ENCODE data around the gene LZTFL1.

The LZTFL1 gene

GRCh38 chr3:45874677-45875346 is 32.9 kb upstream of the LZTFL1 start:
- H3K4me3 ChIP-seq (ENCODE audit: low read depth, low read length): no peak overlapping the region
- no peak for DNase-seq (ENCODE audit: low read depth, low spot score)
- CTCF ChIA-PET: no interaction called here
- POLR2A ChIA-PET: no interaction called here
- TF ChIP-seq CTCF (IDR thresholded peaks at IDR 0.05; ENCODE audit: insufficient read depth, low read length, missing control alignments): no peak

DNA sequence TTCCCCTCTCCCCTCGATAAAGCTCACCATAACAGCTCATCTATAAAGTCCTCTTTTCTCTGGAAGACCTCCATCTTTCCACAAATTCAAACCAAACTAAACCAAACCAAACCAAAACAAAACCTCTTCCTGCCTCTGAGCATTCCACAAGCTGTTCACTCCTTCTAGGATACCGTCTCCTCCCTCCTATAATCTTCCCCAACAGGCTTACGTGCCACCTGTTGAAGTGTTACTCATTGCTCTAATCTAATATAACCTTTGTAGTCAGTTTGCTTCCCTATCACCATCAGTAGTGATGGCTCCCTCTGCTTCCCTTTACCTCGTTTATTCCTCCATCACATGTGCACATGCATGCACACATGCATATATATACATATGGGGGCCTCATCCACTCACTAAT is 31.7 kb upstream of the LZTFL1 start:
- ChIA-PET POLR2A (no interaction called here), CTCF (interaction anchor here (0.6 kb wide), 1 partner anchor 206 kb away, joined by 3 read pairs; no protein-coding TSS in a partner anchor)
- no peak overlapping the region for H3K4me3 ChIP-seq (ENCODE audit: low read depth, low read length)
- TF ChIP-seq CTCF (IDR thresholded peaks at IDR 0.05; ENCODE audit: insufficient read depth, low read length, missing control alignments): no peak
- DNase-seq (ENCODE audit: low read depth, low spot score): no peak

- TF ChIP-seq CTCF (IDR thresholded peaks at IDR 0.05; ENCODE audit: insufficient read depth, low read length, missing control alignments): no peak
- ChIA-PET POLR2A (no interaction called here), CTCF (interaction anchor here (0.6 kb wide), 1 partner anchor 206 kb away, joined by 3 read pairs; no protein-coding TSS in a partner anchor)
- no peak overlapping the region for H3K4me3 ChIP-seq (ENCODE audit: low read depth, low read length)
- no peak for DNase-seq (ENCODE audit: low read depth, low spot score)
Observed at GRCh38 chr3:45873036-45873435, 31.1 kb upstream of the LZTFL1 start.

GRCh38 chr3:45872569-45872968 is 30.6 kb upstream of the LZTFL1 start:
- H3K4me3 ChIP-seq (ENCODE audit: low read depth, low read length): no peak overlapping the region
- CTCF ChIA-PET: no interaction called here
- no peak for TF ChIP-seq CTCF (IDR thresholded peaks at IDR 0.05; ENCODE audit: insufficient read depth, low read length, missing control alignments)
- POLR2A ChIA-PET: no interaction called here
- DNase-seq (ENCODE audit: low read depth, low spot score): no peak

DNA sequence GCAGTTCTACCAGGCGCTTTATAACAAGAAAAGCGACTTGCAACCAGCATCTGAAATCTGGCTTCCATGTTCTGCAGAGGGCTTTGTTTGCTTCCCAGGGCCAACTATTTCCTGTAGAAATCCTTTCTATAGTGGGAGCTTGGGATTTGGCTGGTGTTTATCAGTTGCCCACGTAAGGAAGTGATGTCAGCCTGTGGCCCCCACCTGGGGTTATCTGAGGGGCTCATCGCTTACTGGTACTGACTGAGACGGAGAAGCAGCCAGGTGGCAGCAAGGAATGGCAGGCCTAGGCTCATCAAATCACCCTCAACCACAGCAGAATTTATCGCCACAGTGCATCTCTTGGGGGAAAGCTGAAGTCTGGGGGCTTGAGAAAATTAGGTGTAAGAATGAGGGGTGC is 29.9 kb upstream of the LZTFL1 start:
- no peak for TF ChIP-seq CTCF (IDR thresholded peaks at IDR 0.05; ENCODE audit: insufficient read depth, low read length, missing control alignments)
- ChIA-PET CTCF (interaction anchor here (1.0 kb wide), 1 partner anchor 207 kb away, joined by 3 read pairs; no protein-coding TSS in a partner anchor), POLR2A (no interaction called here)

DNA sequence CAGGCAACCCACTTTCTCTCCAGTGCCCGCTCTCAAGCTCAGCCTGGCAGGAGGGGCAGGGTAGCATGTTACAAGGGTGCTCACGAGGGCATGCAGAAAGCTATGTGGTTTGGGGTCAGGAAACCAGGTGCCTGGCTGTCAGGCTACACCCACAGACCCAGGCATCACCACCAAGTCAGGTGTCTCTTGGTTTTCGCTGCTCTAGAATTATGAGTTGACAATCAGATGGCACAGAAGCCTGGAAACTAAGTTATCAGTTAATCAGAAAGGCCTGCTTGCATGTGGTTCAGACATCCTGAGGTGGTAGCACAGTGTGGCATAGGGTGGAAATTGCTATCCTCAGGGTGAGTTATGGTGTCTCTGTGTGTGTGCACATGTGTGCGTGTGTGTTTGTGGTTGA is 28.2 kb upstream of the LZTFL1 start:
- TF ChIP-seq CTCF (IDR thresholded peaks at IDR 0.05; ENCODE audit: insufficient read depth, low read length, missing control alignments): no peak
- no peak overlapping the region for H3K4me3 ChIP-seq (ENCODE audit: low read depth, low read length)
- DNase-seq (ENCODE audit: low read depth, low spot score): no peak
- ChIA-PET POLR2A (no interaction called here), CTCF (no interaction called here)

More for the DNA sequence above, 29.9 kb upstream of the LZTFL1 start:
- DNase-seq (ENCODE audit: low read depth, low spot score): no peak
- H3K4me3 ChIP-seq (ENCODE audit: low read depth, low read length): no peak overlapping the region
